ENCODE results near the gene IL4R. TPM values are rescaled to one million over a fixed set of nuclear protein-coding genes. Genes with fewer than 3 reads are reported as not detected.
"Not testable (repeated sequence)": the region's sequence is repeated elsewhere in the genome, so short reads cannot be mapped to it uniquely, and the experiment has no call there.

Gene IL4R
- total and polyA plus RNA-seq, 3 donors from 2014 or later, result 41.4 to 70.7 (median 68.6) TPM

GRCh38 chr16:27326251-27326650 lies 12.5 kb downstream of the IL4R start:
- Histone ChIP-seq H3K4me1 (peaks cover 8% of the 10 kb centered on the region), H3K4me3 (no peak overlapping the region), H3K36me3 (ENCODE audit: low read depth, missing control alignments) (no peaks in the 10 kb centered on the region), H3K27ac (peak overlapping the region in 1 of 2 donors; percentile 81), H3K9me3 (no peaks in the 10 kb centered on the region), H3K27me3 (no peaks in the 10 kb centered on the region)
- WGBS, 2 donors, result 91 to 96% methylated on average over 6 of the region's 6 CpGs
- intact Hi-C loops (cut with DNase I; ENCODE audit: low total_unique reads), result no loop called here
- TF ChIP-seq POLR2A (IDR thresholded peaks at IDR 0.05) (no peak), CTCF (IDR thresholded peaks at IDR 0.05) (no peak)
- no peak for DNase-seq

- WGBS, 2 donors, result 34 to 58% methylated on average over 10 to 18 of the region's 19 CpGs
- Histone ChIP-seq H3K4me1 (peaks cover 8% of the 10 kb centered on the region), H3K9me3 (no peaks in the 10 kb centered on the region), H3K36me3 (ENCODE audit: low read depth, missing control alignments) (no peaks in the 10 kb centered on the region), H3K27ac (peak overlapping the region; percentile 4 to 81), H3K27me3 (no peaks in the 10 kb centered on the region), H3K4me3 (no peak overlapping the region)
- TF ChIP-seq POLR2A (IDR thresholded peaks at IDR 0.05), result no peak
- TF ChIP-seq CTCF (IDR thresholded peaks at IDR 0.05), result no peak
- intact Hi-C loops (cut with DNase I; ENCODE audit: low total_unique reads), result no loop called here
- peak; percentile 55 for DNase-seq
Measured at GRCh38 chr16:27326738-27327585, 13.2 kb downstream of the IL4R start.

- no peak for DNase-seq
- 58 to 63% methylated on average over 3 of the region's 3 CpGs for WGBS, 2 donors
- TF ChIP-seq POLR2A (IDR thresholded peaks at IDR 0.05) (no peak), CTCF (IDR thresholded peaks at IDR 0.05) (no peak)
- H3K4me3 ChIP-seq, result no peak overlapping the region
- no peaks in the 10 kb centered on the region for H3K36me3 ChIP-seq (ENCODE audit: low read depth, missing control alignments)
- H3K9me3 ChIP-seq, result no peaks in the 10 kb centered on the region
- peak overlapping the region; percentile 4 to 81 for H3K27ac ChIP-seq
- peaks cover 8% of the 10 kb centered on the region for H3K4me1 ChIP-seq
- H3K27me3 ChIP-seq, result no peaks in the 10 kb centered on the region
- intact Hi-C loops (cut with DNase I; ENCODE audit: low total_unique reads), result no loop called here
Measured at GRCh38 chr16:27327586-27327915, 13.8 kb downstream of the IL4R start.

GRCh38 chr16:27328937-27329336 lies 15.2 kb downstream of the IL4R start:
- no peaks in the 10 kb centered on the region for H3K9me3 ChIP-seq
- no peak overlapping the region for H3K4me3 ChIP-seq
- peaks cover 8% of the 10 kb centered on the region for H3K4me1 ChIP-seq
- H3K36me3 ChIP-seq (ENCODE audit: low read depth, missing control alignments), result no peaks in the 10 kb centered on the region
- no peak overlapping the region for H3K27ac ChIP-seq
- no peak for DNase-seq
- H3K27me3 ChIP-seq, result no peaks in the 10 kb centered on the region
- WGBS, 2 donors, result 87 to 93% methylated on average over 5 of the region's 5 CpGs
- intact Hi-C loops (cut with DNase I; ENCODE audit: low total_unique reads), result no loop called here
- no peak for TF ChIP-seq POLR2A (IDR thresholded peaks at IDR 0.05)
- TF ChIP-seq CTCF (IDR thresholded peaks at IDR 0.05), result no peak

GRCh38 chr16:27329376-27330079 lies 15.8 kb downstream of the IL4R start:
- H3K9me3 ChIP-seq; H3K4me1 ChIP-seq; intact Hi-C loops (cut with DNase I; ENCODE audit: low total_unique reads); DNase-seq; H3K27me3 ChIP-seq; H3K4me3 ChIP-seq; H3K36me3 ChIP-seq (ENCODE audit: low read depth, missing control alignments): not testable (repeated sequence)
- peak overlapping the region in 1 of 2 donors; percentile 53 for H3K27ac ChIP-seq
- 73 to 77% methylated on average over 8 of the region's 8 CpGs for WGBS, 2 donors

Data from testis (tissue), 3 donors.